Neural progenitor cell (in vitro differentiated cells): ENCODE data around the gene FAM8A1.

ENCODE experiments used
- EZH2 ChIP-seq: fragments of 200-600 bp; sonication (generic); IDR thresholded peaks from 2 replicates; pipeline ENCODE4 v1.6.1; 2017; ENCODE audit warnings: antibody characterized with exemption, mild to moderate bottlenecking, moderate library complexity
- EZH2phosphoT487 ChIP-seq: fragments of 200-600 bp; sonication (generic); IDR thresholded peaks from 2 replicates; pipeline ENCODE4 v1.6.1; 2017; ENCODE audit warnings: antibody characterized with exemption
- TF ChIP-seq, protein P1 (sequence below): fragments of 200-600 bp; sonication (generic); IDR thresholded peaks from 2 replicates; pipeline ENCODE4 v1.5.1; 2017; ENCODE audit warnings: antibody characterized with exemption, mild to moderate bottlenecking

- TF ChIP-seq, protein P1, sequence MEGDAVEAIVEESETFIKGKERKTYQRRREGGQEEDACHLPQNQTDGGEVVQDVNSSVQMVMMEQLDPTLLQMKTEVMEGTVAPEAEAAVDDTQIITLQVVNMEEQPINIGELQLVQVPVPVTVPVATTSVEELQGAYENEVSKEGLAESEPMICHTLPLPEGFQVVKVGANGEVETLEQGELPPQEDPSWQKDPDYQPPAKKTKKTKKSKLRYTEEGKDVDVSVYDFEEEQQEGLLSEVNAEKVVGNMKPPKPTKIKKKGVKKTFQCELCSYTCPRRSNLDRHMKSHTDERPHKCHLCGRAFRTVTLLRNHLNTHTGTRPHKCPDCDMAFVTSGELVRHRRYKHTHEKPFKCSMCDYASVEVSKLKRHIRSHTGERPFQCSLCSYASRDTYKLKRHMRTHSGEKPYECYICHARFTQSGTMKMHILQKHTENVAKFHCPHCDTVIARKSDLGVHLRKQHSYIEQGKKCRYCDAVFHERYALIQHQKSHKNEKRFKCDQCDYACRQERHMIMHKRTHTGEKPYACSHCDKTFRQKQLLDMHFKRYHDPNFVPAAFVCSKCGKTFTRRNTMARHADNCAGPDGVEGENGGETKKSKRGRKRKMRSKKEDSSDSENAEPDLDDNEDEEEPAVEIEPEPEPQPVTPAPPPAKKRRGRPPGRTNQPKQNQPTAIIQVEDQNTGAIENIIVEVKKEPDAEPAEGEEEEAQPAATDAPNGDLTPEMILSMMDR, result no peak
- no peak for TF ChIP-seq EZH2
- TF ChIP-seq EZH2phosphoT487, result no peak
Measured at GRCh38 chr6:17648745-17649144, 48.6 kb downstream of the FAM8A1 start.
